Astrocyte of the cerebellum (primary cell): ENCODE results near the gene NOTCH3.

Experiments
- DNase-seq: peaks from one replicate; pipeline ENCODE4 v3.0.0-alpha.2; 2011; ENCODE audit warnings: low read depth
- H3K4me3 ChIP-seq: 2 replicates; pipeline ENCODE4 v1.5.1; 2011; ENCODE audit warnings: mild to moderate bottlenecking, low read depth, low read length, moderate library complexity
- CTCF ChIP-seq: IDR thresholded peaks from 2 replicates; pipeline ENCODE4 v1.5.1; 2012; ENCODE audit warnings: low read length, low read depth, moderate library complexity, mild to moderate bottlenecking; ENCODE audit errors: missing control alignments
- in situ Hi-C: cut with HindIII; loops from 2 replicates; pipeline ENCODE4 v1.10.0; 2017; ENCODE audit warnings: low sequenced_read_pairs

The NOTCH3 gene

GRCh38 chr19:15125232-15126067, 75.3 kb downstream of the NOTCH3 start:
- H3K4me3 ChIP-seq: peak overlapping the region; percentile 93
- DNase-seq: peak; percentile 91
- in situ Hi-C loops: no loop called here
- TF ChIP-seq CTCF: no peak

GRCh38 chr19:15124572-15125231, 76.1 kb downstream of the NOTCH3 start:
- no peak for DNase-seq
- in situ Hi-C loops: no loop called here
- H3K4me3 ChIP-seq: peak overlapping the region; percentile 93
- TF ChIP-seq CTCF: no peak

- in situ Hi-C loops: no loop called here
- no peak for TF ChIP-seq CTCF
- no peak for DNase-seq
- peak overlapping the region; percentile 93 for H3K4me3 ChIP-seq
Observed at GRCh38 chr19:15123900-15124299, 76.9 kb downstream of the NOTCH3 start.

GRCh38 chr19:15123031-15123890, 77.5 kb downstream of the NOTCH3 start:
- no peak for DNase-seq
- TF ChIP-seq CTCF: no peak
- no peak overlapping the region for H3K4me3 ChIP-seq
- in situ Hi-C loops: no loop called here

GRCh38 chr19:15122331-15123030, 78.3 kb downstream of the NOTCH3 start:
- no peak for TF ChIP-seq CTCF
- in situ Hi-C loops: no loop called here
- no peak for DNase-seq
- H3K4me3 ChIP-seq: no peak overlapping the region
